Measurements from ENCODE around the gene GSK3A.

The GSK3A gene

DNA sequence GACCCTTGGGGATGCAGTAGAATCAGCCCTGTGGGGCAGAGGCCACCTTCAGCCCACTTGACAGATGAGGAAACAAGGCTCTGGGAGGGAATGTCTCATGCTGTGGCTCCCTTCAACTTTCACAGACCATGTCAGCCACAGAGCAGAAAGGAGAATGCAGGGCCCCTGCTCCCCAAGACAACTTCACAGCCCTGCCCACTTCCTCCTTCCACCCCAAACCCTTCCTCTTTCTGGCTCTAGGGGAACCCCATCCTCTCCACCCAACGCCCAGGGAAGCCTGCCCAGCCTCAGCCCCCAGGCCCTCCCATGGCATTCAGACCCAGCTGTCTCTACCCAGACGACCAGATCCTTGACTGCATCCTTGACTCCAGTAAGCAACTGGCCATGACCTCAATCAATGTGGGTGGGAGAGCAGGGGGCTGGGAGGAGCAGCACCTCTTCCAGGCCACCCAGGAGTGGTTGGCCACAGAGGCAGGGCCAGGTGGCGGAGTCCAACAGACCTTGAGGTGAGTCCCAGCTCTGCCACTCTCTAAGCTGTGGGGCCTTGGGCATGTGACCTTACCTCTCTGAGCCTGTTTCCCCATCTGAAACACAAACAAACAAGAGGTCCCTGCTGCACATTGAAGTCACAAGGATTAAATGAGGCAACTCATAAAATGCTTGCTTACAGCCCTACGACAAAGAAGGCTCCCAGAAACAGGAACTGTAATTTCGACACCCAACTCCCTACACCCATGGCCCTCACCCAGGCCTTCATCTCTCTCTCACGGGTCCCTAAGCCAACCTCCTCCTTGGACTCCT lies 40.7 kb downstream of the GSK3A start:
- no peak overlapping the region for H3K4me3 ChIP-seq (replicated peaks; ENCODE audit: low read depth, low read length)
- TF ChIP-seq, protein P1, sequence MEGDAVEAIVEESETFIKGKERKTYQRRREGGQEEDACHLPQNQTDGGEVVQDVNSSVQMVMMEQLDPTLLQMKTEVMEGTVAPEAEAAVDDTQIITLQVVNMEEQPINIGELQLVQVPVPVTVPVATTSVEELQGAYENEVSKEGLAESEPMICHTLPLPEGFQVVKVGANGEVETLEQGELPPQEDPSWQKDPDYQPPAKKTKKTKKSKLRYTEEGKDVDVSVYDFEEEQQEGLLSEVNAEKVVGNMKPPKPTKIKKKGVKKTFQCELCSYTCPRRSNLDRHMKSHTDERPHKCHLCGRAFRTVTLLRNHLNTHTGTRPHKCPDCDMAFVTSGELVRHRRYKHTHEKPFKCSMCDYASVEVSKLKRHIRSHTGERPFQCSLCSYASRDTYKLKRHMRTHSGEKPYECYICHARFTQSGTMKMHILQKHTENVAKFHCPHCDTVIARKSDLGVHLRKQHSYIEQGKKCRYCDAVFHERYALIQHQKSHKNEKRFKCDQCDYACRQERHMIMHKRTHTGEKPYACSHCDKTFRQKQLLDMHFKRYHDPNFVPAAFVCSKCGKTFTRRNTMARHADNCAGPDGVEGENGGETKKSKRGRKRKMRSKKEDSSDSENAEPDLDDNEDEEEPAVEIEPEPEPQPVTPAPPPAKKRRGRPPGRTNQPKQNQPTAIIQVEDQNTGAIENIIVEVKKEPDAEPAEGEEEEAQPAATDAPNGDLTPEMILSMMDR (IDR thresholded peaks at IDR 0.05; ENCODE audit: low read depth, low read length, missing control alignments), result no peak
- DNase-seq (ENCODE audit: extremely low read depth, low read depth), result no peak

DNA sequence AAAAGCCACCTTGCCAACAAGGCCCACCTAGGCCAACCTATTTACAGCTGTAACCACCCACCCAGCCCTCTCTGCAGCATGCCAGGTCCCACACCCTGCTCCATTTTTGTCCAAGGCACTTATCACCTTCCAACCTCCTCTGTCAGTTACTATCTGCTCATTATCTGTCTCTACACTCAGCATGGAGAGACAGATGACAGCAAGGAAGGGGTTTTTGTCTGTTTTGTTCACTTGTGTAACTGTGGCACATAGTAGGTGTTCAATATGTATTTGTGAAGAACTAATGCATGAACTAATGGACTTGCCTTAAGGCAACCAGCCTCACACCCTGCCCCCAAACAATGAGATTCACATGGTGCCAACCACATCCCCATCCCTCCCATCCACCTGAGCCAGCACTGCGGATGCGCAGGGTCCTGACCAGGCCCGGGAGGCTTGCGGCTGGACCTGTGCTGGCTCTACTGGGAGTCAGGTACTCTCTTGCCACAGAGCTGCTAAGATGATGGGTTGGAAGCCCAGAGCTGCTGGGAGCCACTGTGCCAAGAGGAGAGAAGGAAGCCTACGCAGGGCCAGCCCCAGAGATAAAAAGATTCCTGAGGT lies 42.2 kb downstream of the GSK3A start:
- TF ChIP-seq, protein P1 (IDR thresholded peaks at IDR 0.05; ENCODE audit: low read depth, low read length, missing control alignments), result no peak
- no peak overlapping the region for H3K4me3 ChIP-seq (replicated peaks; ENCODE audit: low read depth, low read length)
- DNase-seq (ENCODE audit: extremely low read depth, low read depth), result no peak

DNA sequence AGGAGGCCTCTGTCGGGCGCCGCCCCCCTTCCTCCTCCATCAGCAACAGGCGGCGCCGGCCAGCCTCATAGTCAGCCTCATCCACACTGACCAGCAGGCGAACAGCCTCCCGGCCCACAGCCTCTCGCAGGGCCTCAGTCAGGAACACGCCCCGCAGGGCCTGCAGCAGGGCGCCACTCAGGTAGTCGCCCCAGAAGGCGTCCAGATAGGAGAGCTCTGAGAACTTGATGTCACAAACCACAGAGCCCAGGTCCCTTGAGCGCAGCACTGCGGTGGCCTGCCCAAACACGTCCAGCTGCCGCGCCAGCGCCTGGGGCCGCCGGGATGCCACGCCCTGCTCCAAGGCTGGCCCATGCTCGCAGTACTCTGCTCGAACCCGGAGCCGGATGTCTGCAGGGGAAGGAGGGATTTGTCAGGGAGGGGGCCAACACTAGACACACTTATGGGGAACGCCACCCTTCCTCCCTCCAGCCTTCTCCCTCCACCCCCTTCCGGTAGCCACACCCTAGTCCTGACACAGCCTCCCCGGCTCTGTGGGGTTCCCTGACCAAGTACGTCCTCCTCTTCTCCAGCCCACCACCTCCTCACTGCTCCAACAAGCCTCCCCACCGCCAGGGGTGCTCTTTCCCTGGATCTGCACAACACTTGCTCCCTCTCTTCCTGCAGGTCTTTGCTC lies 42.8 kb downstream of the GSK3A start:
- TF ChIP-seq, protein P1 (IDR thresholded peaks at IDR 0.05; ENCODE audit: low read depth, low read length, missing control alignments), result no peak
- no peak overlapping the region for H3K4me3 ChIP-seq (replicated peaks; ENCODE audit: low read depth, low read length)
- no peak for DNase-seq (ENCODE audit: extremely low read depth, low read depth)

DNA sequence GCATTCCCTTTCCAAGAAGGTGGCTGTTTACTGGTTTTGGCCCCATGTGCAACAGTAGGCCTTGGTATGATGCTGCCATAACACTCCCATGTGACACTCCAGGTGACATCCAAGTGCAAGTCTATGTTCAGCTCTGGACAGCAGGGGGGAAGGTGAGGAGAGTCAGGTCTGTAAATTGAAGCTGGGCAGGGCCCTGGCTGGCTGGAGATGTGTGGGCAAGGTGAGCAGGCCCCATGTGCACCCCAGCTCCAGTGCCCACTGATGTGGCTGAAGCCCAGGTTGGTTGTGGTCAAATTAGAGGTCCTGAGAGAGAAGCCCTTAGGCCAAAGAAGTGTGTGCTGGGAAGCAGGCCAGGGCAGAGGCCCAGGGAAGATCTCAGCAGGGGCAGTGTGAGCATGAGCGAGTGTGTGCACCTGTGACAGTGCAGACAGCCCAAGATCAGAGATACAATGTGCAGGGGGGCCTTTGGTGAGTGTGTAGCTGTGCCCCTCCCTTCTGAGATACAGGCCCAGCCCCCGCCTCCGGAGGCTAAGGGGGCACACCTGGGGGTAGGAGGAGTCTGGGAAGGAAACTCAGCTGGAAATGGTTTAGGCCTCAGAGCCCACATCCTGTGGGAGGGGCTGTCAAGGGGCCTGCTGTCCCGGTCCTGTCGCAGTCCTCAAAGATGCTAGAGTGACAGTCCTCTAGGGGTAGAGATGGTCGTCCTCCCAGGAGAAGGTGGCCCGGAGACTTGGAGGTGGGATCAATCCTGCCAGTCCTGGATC lies 43.5 kb downstream of the GSK3A start:
- TF ChIP-seq, protein P1 (IDR thresholded peaks at IDR 0.05; ENCODE audit: low read depth, low read length, missing control alignments), result no peak
- no peak overlapping the region for H3K4me3 ChIP-seq (replicated peaks; ENCODE audit: low read depth, low read length)
- no peak for DNase-seq (ENCODE audit: extremely low read depth, low read depth)

DNA sequence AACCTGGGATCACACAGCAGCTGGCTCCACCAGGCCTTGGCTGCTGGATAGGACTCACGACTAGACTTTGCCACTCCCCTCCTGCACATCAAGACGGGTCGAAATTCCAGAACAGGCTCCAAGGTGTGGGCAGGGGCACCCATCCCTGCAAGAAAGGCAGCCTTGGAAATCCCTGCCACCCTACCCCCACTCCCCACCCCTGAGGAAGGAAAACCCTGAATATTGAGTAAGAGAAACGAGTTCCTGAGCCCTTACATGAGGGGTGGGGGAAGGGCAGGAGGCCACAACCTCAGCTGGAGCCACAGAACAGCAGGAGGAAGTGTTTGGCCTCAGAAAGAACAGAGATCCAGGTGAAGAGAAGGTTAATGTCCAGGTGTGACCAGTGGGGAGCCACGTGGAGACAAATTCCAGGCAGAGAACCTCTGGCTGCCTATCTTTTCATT lies 45.0 kb downstream of the GSK3A start:
- TF ChIP-seq, protein P1 (IDR thresholded peaks at IDR 0.05; ENCODE audit: low read depth, low read length, missing control alignments), result no peak
- no peak overlapping the region for H3K4me3 ChIP-seq (replicated peaks; ENCODE audit: low read depth, low read length)
- no peak for DNase-seq (ENCODE audit: extremely low read depth, low read depth)
